ENCODE results near the gene PRR14.

PRR14 gene

DNA sequence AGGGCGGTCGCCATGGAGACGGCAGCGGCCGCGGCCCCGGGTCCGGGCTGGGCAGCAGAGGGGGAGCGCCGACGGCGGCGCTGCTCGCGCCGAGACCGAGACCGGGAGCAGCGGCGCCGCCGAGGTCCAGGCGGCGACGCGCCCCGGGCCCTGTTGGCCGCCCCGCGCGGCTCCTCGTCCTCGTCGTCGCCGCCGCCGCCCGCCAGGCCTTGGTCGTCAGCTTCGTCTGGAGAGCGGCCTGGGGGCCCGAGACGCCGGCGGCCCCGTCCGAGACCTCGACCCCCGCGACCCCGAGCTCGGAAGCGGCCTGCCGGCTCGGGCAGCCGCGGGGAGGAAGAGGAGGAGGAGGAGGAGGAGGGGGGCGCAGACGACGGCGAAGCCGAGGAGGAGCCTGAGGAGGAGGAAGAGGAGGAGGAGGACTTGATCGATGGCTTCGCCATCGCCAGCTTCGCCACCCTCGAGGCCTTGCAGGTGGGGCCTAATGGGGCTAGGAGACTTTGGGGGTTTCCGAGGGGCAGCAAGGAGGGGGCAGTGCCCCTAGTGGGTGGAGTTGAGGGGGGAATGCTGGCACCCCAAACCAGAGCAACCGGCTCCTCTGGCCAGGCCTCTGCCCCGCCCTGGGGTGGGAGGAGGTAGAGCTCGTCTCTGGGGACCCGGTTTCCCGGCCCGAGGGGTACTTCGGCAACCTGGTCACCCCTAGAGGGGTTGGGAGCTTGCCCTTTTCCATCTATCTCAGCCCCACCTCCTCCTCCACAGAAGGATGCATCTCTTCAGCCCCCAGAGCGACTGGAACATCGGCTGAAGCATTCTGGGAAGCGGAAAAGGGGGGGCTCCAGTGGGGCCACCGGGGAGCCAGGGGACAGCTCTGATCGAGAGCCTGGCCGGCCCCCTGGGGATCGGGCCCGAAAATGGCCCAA is 9.0 kb downstream of the PRR14 start:
- peak; percentile 18 for DNase-seq (ENCODE audit: low spot score)

DNA sequence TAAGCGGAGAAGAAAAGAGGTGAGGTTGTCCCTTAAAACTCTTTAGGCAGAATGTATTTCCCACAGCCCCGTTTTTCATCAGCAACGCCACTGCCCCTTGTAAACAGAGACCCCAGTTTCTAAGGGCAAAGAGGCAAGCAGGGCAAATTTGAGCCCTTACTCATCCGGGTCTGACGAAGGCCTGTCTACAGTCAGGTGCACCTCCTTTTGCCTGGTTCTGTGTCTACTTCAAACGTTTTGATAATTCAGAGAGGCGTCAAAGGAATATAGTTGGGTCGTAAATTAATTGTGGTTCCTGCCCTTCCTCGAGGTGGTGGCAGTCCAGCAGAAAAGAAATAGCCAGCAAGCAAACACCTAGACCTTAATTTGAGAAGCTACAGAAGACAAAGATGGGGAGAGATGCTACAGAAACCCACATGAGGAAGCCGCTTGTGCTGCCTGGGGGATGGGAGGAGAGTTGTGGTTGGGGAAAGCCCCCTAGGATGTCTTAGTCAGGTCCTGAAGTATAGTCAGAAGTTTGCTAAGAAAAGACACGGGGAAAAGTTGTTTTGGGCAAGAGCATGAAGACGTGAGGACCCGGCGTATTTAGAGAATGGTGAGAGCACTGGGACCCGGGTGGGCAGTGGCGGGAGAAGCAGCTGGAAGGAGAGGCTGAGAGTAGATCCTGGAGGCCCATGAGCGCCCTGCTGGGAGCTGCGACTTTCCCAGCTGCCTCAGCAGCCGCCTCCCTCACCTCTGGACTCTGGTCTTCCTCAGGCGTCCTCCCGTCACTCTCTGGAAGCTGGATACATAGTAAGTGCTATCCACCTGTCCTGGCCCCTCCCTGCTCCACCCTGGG is 9.9 kb downstream of the PRR14 start:
- no peak for DNase-seq (ENCODE audit: low spot score)

DNA sequence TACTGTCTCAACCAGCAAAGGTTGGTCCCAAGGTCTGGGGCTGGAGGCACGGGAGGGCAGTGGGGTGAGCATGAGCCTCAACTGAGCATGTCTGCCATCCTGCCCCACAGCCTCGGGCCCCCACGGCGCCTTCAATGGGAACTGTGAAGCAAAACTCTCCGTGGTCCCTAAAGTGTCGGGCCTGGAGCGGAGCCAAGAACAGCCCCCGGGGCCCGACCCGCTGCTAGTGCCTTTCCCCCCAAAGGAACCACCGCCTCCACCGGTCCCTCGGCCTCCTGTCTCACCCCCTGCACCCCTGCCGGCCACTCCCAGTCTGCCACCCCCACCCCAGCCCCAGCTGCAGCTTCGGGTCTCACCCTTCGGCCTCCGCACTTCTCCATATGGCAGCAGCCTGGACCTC is 11.7 kb downstream of the PRR14 start:
- DNase-seq (ENCODE audit: low spot score) = no peak

- no peak for DNase-seq (ENCODE audit: low spot score)
Observed at GRCh38 chr16:30663038-30663437, 12.3 kb downstream of the PRR14 start.

GRCh38 chr16:30663820-30664219 is 13.1 kb downstream of the PRR14 start:
- DNase-seq (ENCODE audit: low spot score) = no peak

GRCh38 chr16:30664616-30665109 is 13.9 kb downstream of the PRR14 start:
- DNase-seq (ENCODE audit: low spot score) = no peak

GRCh38 chr16:30665155-30665829 is 14.5 kb downstream of the PRR14 start:
- DNase-seq (ENCODE audit: low spot score) = no peak

DNA sequence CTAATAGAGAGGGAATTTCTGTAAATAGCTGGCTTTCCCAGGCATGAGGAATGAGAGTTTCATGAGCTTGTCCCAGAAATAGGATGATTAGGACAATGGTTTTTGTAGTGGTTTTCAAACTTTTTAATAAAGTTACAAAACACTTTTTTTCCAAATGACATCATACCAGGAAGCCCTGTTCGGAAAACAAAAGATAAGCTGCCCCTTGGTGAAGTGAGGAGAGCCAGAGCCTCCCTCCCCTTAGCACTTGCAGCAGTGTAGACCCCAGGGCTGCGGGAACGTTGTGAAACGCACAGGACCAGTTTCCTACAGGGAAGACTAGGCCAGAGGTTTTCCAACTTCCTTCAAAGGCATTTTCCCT is 15.1 kb downstream of the PRR14 start:
- DNase-seq (ENCODE audit: low spot score) = no peak

DNA sequence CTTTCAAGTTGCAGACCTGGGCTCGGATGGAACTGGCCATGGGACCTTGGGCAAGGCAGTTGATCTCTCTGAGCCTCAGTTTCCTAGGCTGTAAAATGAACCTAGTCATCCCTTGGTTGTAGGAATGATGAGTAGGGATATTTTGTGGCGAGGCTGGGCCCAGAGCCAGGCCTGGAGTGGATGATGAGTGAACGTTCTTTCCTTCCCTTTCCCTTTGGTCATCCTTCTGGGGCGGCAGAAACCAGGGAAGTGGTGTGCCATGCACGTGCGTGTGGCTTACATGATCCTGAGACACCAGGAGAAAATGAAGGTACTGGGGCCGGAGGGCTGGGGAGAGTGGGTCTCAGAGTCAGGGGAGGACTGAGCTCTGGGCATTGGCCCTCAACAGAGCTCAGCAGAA is 15.9 kb downstream of the PRR14 start:
- no peak for DNase-seq (ENCODE audit: low spot score)

- no peak for DNase-seq (ENCODE audit: low spot score)
Observed at GRCh38 chr16:30667361-30667905, 16.7 kb downstream of the PRR14 start.

GRCh38 chr16:30668393-30668792 is 17.6 kb downstream of the PRR14 start:
- no peak for DNase-seq (ENCODE audit: low spot score)

GRCh38 chr16:30669026-30669902 is 18.5 kb downstream of the PRR14 start:
- no peak for DNase-seq (ENCODE audit: low spot score)

- DNase-seq (ENCODE audit: low spot score) = no peak
Observed at GRCh38 chr16:30669903-30670824, 19.4 kb downstream of the PRR14 start.

- no peak for DNase-seq (ENCODE audit: low spot score)
Observed at GRCh38 chr16:30675143-30675542, 24.4 kb downstream of the PRR14 start.

GRCh38 chr16:30677931-30678585 is 27.3 kb downstream of the PRR14 start:
- DNase-seq (ENCODE audit: low spot score) = no peak

- DNase-seq (ENCODE audit: low spot score) = no peak
Observed at GRCh38 chr16:30678586-30678970, 27.8 kb downstream of the PRR14 start.

DNA sequence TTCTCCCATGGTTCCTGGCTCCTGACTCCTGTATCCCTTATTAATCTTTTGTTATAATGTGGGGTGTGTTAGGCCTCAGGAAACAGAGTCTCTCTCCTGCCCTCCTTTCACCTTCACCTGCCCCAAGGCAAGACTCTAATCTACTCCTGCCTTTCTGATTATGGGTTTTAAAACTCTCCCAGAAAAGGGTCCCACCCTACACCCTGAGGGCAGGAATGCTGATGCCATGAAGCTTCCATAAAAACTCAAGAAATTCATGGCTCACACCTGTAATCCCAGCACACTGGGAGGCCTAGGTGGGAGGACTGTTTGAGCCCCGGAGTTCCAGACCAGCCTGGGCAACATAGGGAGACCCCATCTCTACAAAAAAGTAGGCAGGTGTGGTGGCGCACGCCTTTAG is 29.6 kb downstream of the PRR14 start:
- no peak for DNase-seq (ENCODE audit: low spot score)

DNA sequence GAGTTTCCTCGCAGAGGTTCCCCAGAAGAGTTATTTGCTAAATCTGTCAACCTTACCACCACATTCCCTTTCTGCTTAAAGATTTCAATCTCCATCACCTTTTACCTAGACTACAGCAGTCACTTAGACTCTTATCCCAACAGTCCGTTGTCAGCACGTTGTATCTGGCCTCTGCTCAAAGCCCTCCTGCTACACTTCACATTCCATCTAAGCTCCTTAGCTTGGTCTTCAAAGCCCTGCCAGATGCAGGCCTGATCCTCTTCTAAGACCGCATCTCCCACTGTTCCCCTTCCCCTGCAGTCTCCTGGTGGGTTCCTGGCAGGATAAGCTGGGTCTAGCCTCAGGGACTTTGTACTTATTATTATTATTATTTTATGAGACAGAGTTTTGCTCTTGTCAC is 37.9 kb downstream of the PRR14 start:
- no peak for DNase-seq (ENCODE audit: low spot score)

DNA sequence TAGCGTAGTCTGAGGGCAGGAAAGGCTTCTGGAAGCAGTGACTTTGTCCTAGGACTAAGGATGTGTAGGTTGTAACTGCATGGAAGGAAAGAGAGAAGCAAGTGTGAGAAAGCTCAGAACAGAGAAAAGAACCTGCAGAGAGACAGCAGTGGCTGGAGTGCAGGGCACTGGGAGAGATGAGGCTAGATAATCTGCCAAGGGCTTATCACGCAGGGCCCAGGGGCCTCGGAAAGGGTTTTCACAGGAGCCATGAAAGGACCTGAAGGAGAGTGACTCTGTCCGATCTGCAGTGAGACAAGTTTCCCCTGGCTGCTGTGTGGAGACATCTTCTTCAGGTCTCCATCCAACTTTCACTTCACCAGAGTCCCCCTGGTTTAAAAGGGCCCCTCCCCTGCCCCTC is 41.1 kb downstream of the PRR14 start:
- no peak for DNase-seq (ENCODE audit: low spot score)

All from hematopoietic multipotent progenitor cell treated with erythropoietin and hydrocortisone succinate and interleukin-3 and kit ligand, for 15 days (in vitro differentiated cells).